Panc1 (cell line): ENCODE data around the gene ALPK1. TPM values are rescaled to one million over a fixed set of nuclear protein-coding genes. Genes with fewer than 3 reads are reported as not detected.

Experiments
- ATAC-seq: fragments of 200-7000 bp; cut with Tn5 transposase; 2 replicates; pipeline ENCODE4 v1.9.1; 2020; ENCODE audit warnings: mild to moderate bottlenecking, moderate library complexity
- BruUV-seq: library from RNA; stranded (reverse); fragments of 400-500 nt; replicated peaks from 2 replicates; lab custom pipeline; 2021; lab: Mats Ljungman, UMichigan
- CTCF ChIA-PET: fragments of 300-600 bp; sonication (Branson Sonifier 250); formaldehyde crosslinking; loops from one replicate; lab custom pipeline; 2022; ENCODE audit warnings: antibody characterized with exemption; lab: Charles Lee
- POLR2A ChIA-PET: fragments of 300-600 bp; sonication (Branson Sonifier 250); formaldehyde crosslinking; loops from one replicate; lab custom pipeline; 2022; ENCODE audit warnings: antibody characterized with exemption; lab: Charles Lee
- DNase-seq: peaks from one replicate; pipeline ENCODE4 v3.0.0-alpha.2; 2010; ENCODE audit warnings: low read depth, low spot score
- H3K27ac ChIP-seq: 2 replicates; pipeline ENCODE4 v1.5.1; 2011; ENCODE audit warnings: mild to moderate bottlenecking, low read length, inconsistent platforms
- H3K27me3 ChIP-seq: fragments of 200-500 bp; sonication (Bioruptor generic); 2 replicates; pipeline ENCODE4 v1.6.0; 2014; ENCODE audit warnings: low read length, inconsistent platforms; ENCODE audit not compliant: control insufficient read depth, insufficient read depth
- H3K36me3 ChIP-seq: fragments of 200-500 bp; sonication (Bioruptor generic); 2 replicates; pipeline ENCODE4 v1.5.1; 2014; ENCODE audit warnings: inconsistent platforms, mild to moderate bottlenecking, low read length, moderate library complexity; ENCODE audit not compliant: control insufficient read depth, insufficient read depth
- H3K4me1 ChIP-seq: 2 replicates; pipeline ENCODE4 v1.5.1; 2011; ENCODE audit warnings: inconsistent platforms, mild to moderate bottlenecking, low read length, moderate library complexity; ENCODE audit not compliant: control insufficient read depth, insufficient read depth
- H3K4me3 ChIP-seq, 2 experiments: 2 replicates each; pipeline ENCODE4 v1.5.1; 2011 to 2012; ENCODE audit warnings: low read depth in 2 of 2, low read length in 2 of 2, mild to moderate bottlenecking in 2 of 2, inconsistent platforms in 1 of 2, moderate library complexity in 1 of 2
- H3K9me3 ChIP-seq: fragments of 200-500 bp; sonication (Bioruptor generic); 2 replicates; pipeline ENCODE4 v1.5.1; 2014; ENCODE audit warnings: low read depth, mild to moderate bottlenecking, inconsistent platforms, low read length, moderate library complexity; ENCODE audit not compliant: control insufficient read depth, insufficient read depth
- CTCF ChIP-seq: fragments of 450-650 bp; IDR thresholded peaks from 2 replicates; pipeline ENCODE4 v1.5.1; 2017; ENCODE audit warnings: mild to moderate bottlenecking
- POLR2AphosphoS5 ChIP-seq: IDR thresholded peaks from 2 replicates; pipeline ENCODE4 v1.6.1; 2012; ENCODE audit warnings: mild to moderate bottlenecking, low read depth, low read length, moderate library complexity
- REST ChIP-seq, 2 experiments: IDR thresholded peaks; 2 replicates each; pipeline ENCODE4 v1.6.1; 2011 to 2012; ENCODE audit warnings: low read depth in 2 of 2, control low read depth in 1 of 2, low read length in 1 of 2, mild to moderate bottlenecking in 1 of 2, moderate library complexity in 1 of 2; ENCODE audit not compliant: insufficient read depth in 1 of 2
- SIN3A ChIP-seq: IDR thresholded peaks from 2 replicates; pipeline ENCODE4 v1.6.1; 2012; ENCODE audit warnings: low read depth, mild to moderate bottlenecking, low read length, moderate library complexity, borderline replicate concordance; ENCODE audit not compliant: insufficient read depth
- TCF7L2 ChIP-seq: IDR thresholded peaks from 2 replicates; pipeline ENCODE4 v1.6.1; 2011; ENCODE audit warnings: mild to moderate bottlenecking, low read depth, low read length, inconsistent platforms
- in situ Hi-C: cut with HindIII; loops from 2 replicates; pipeline ENCODE4 v1.10.0; 2016; ENCODE audit warnings: low sequenced_read_pairs, low pct_unique_long_range_greater_than_20kb
- intact Hi-C: fragments of 100-400 bp; cut with micrococcal nuclease; formaldehyde crosslinking; loops from one replicate; pipeline ENCODE4 v1.10.0; 2022; ENCODE audit not compliant: unreplicated experiment
- total RNA-seq: library from RNA; stranded (reverse); gene quantifications from one replicate; pipeline ENCODE4 v1.2.1, GENCODE V29; 2021; ENCODE audit not compliant: unreplicated experiment

Gene ALPK1
- total RNA-seq, 1 experiment from 2014 or later = 1.4 TPM

- TF ChIP-seq POLR2AphosphoS5 (no peak), CTCF (no peak)
- no peak for ATAC-seq
Observed at GRCh38 chr4:112276113-112276512, 21.1 kb upstream of the ALPK1 start.

GRCh38 chr4:112277220-112277619 lies 19.9 kb upstream of the ALPK1 start:
- H3K27me3 ChIP-seq = no peaks in the 10 kb centered on the region
- no peak for DNase-seq
- BruUV-seq = no TSS peak
- ChIA-PET POLR2A (no interaction called here), CTCF (no interaction called here)
- no peaks in the 10 kb centered on the region; the same call in 1 of the 2 replicates for H3K36me3 ChIP-seq
- in situ Hi-C loops = no loop called here
- no peak for TF ChIP-seq TCF7L2
- no peak for TF ChIP-seq CTCF
- no peak for TF ChIP-seq REST (IDR thresholded peaks at IDR 0.05; ENCODE audit: insufficient read depth in 1 of 2, low read depth in 2 of 2, low read length in 1 of 2)
- TF ChIP-seq SIN3A = no peak
- TF ChIP-seq POLR2AphosphoS5 = no peak
- H3K27ac ChIP-seq = no peak overlapping the region
- intact Hi-C loops = no loop called here
- H3K9me3 ChIP-seq = no peaks in the 10 kb centered on the region
- H3K4me1 ChIP-seq = no peaks in the 10 kb centered on the region
- ATAC-seq = no peak
- no peak overlapping the region for H3K4me3 ChIP-seq

More at GRCh38 chr4:112276113-112276512, 21.1 kb upstream of the ALPK1 start:
- H3K36me3 ChIP-seq = no peaks in the 10 kb centered on the region; the same call in 1 of the 2 replicates
- no peak overlapping the region for H3K4me3 ChIP-seq
- no peak overlapping the region for H3K27ac ChIP-seq
- no peaks in the 10 kb centered on the region for H3K4me1 ChIP-seq
- no peaks in the 10 kb centered on the region for H3K27me3 ChIP-seq
- no TSS peak for BruUV-seq
- ChIA-PET CTCF (no interaction called here), POLR2A (no interaction called here)
- intact Hi-C loops (no loop called here), in situ Hi-C loops (no loop called here)
- no peaks in the 10 kb centered on the region for H3K9me3 ChIP-seq
- no peak for DNase-seq
